Activated naive CD4-positive, alpha-beta T cell treated with anti-CD3 and anti-CD28 coated beads, Interleukin-2, amount 10 ng/mL, durations not matched to agents 7 days and 5 days (primary cell): Measurements from ENCODE around the gene CACNG4.

Experiments used
- CTCF ChIA-PET: fragments of 350-600 bp; sonication (Branson Sonifier 250); formaldehyde crosslinking; loops from one replicate; lab custom pipeline; 2021; ENCODE audit warnings: antibody characterized with exemption; lab: Charles Lee
- DNase-seq: peaks from one replicate; pipeline ENCODE4 v3.0.0-alpha.2; 2020
- H3K27ac Mint-ChIP-seq: one replicate; pipeline ENCODE4 v1.8.0; 2021; ENCODE audit warnings: mild to moderate bottlenecking, moderate library complexity, mixed read lengths
- H3K27me3 Mint-ChIP-seq: one replicate; pipeline ENCODE4 v1.8.0; 2021; ENCODE audit warnings: mild to moderate bottlenecking, mixed read lengths
- H3K36me3 Mint-ChIP-seq: one replicate; pipeline ENCODE4 v1.8.0; 2021; ENCODE audit warnings: mixed read lengths
- H3K4me1 Mint-ChIP-seq: one replicate; pipeline ENCODE4 v1.8.0; 2021; ENCODE audit warnings: mixed read lengths
- H3K4me3 Mint-ChIP-seq: one replicate; pipeline ENCODE4 v1.8.0; 2021; ENCODE audit warnings: mild to moderate bottlenecking, moderate library complexity, mixed read lengths
- H3K9me3 Mint-ChIP-seq: one replicate; pipeline ENCODE4 v1.8.0; 2021; ENCODE audit warnings: mixed read lengths

The CACNG4 gene

GRCh38 chr17:67050066-67050465 is 85.6 kb downstream of the CACNG4 start:
- peaks cover 4% of the 10 kb centered on the region for H3K27me3 Mint-ChIP-seq
- no peaks in the 10 kb centered on the region for H3K4me1 Mint-ChIP-seq
- CTCF ChIA-PET = no interaction called here
- no peak overlapping the region for H3K4me3 Mint-ChIP-seq
- peaks cover 4% of the 10 kb centered on the region for H3K36me3 Mint-ChIP-seq
- no peak overlapping the region for H3K27ac Mint-ChIP-seq
- DNase-seq = no peak
- peaks cover 18% of the 10 kb centered on the region for H3K9me3 Mint-ChIP-seq

GRCh38 chr17:67050471-67051154 is 86.1 kb downstream of the CACNG4 start:
- Mint-ChIP-seq H3K4me1 (no peaks in the 10 kb centered on the region), H3K9me3 (peaks cover 18% of the 10 kb centered on the region), H3K4me3 (no peak overlapping the region), H3K27ac (no peak overlapping the region), H3K36me3 (peaks cover 4% of the 10 kb centered on the region), H3K27me3 (peaks cover 4% of the 10 kb centered on the region)
- DNase-seq = peak; percentile 6
- CTCF ChIA-PET = no interaction called here

GRCh38 chr17:67051155-67051538 is 86.6 kb downstream of the CACNG4 start:
- Mint-ChIP-seq H3K9me3 (peaks cover 18% of the 10 kb centered on the region), H3K27me3 (peaks cover 4% of the 10 kb centered on the region), H3K4me3 (no peak overlapping the region), H3K27ac (no peak overlapping the region), H3K36me3 (peaks cover 4% of the 10 kb centered on the region), H3K4me1 (no peaks in the 10 kb centered on the region)
- DNase-seq = no peak
- CTCF ChIA-PET = no interaction called here

- Mint-ChIP-seq H3K27me3 (peaks cover 4% of the 10 kb centered on the region), H3K4me1 (no peaks in the 10 kb centered on the region), H3K4me3 (no peak overlapping the region), H3K27ac (no peak overlapping the region), H3K36me3 (peaks cover 4% of the 10 kb centered on the region), H3K9me3 (peaks cover 18% of the 10 kb centered on the region)
- CTCF ChIA-PET = no interaction called here
- peak; percentile 15 for DNase-seq
Measured at GRCh38 chr17:67051837-67052236, 87.3 kb downstream of the CACNG4 start.

GRCh38 chr17:67052720-67053437 is 88.4 kb downstream of the CACNG4 start:
- peak; percentile 7 for DNase-seq
- Mint-ChIP-seq H3K27ac (no peak overlapping the region), H3K27me3 (peaks cover 4% of the 10 kb centered on the region), H3K4me3 (no peak overlapping the region), H3K4me1 (no peaks in the 10 kb centered on the region), H3K36me3 (peaks cover 4% of the 10 kb centered on the region), H3K9me3 (peaks cover 13% of the 10 kb centered on the region)
- CTCF ChIA-PET = interaction anchor here (0.7 kb wide), 1 partner anchor 424 kb away, joined by 3 read pairs; no protein-coding TSS in a partner anchor

GRCh38 chr17:67053438-67054000 is 89.0 kb downstream of the CACNG4 start:
- no peaks in the 10 kb centered on the region for H3K4me1 Mint-ChIP-seq
- peaks cover 4% of the 10 kb centered on the region for H3K27me3 Mint-ChIP-seq
- H3K36me3 Mint-ChIP-seq = peaks cover 4% of the 10 kb centered on the region
- CTCF ChIA-PET = no interaction called here
- no peak overlapping the region for H3K4me3 Mint-ChIP-seq
- peaks cover 11% of the 10 kb centered on the region for H3K9me3 Mint-ChIP-seq
- H3K27ac Mint-ChIP-seq = no peak overlapping the region
- DNase-seq = peak; percentile 13

GRCh38 chr17:67054011-67054591 is 89.6 kb downstream of the CACNG4 start:
- peaks cover 6% of the 10 kb centered on the region for H3K9me3 Mint-ChIP-seq
- H3K4me1 Mint-ChIP-seq = no peaks in the 10 kb centered on the region
- CTCF ChIA-PET = no interaction called here
- no peaks in the 10 kb centered on the region for H3K36me3 Mint-ChIP-seq
- no peaks in the 10 kb centered on the region for H3K27me3 Mint-ChIP-seq
- peak; percentile 8 for DNase-seq
- no peak overlapping the region for H3K4me3 Mint-ChIP-seq
- no peak overlapping the region for H3K27ac Mint-ChIP-seq

- Mint-ChIP-seq H3K4me3 (no peak overlapping the region), H3K36me3 (no peaks in the 10 kb centered on the region), H3K4me1 (no peaks in the 10 kb centered on the region), H3K9me3 (peaks cover 1% of the 10 kb centered on the region), H3K27me3 (no peaks in the 10 kb centered on the region), H3K27ac (no peak overlapping the region)
- DNase-seq = no peak
- CTCF ChIA-PET = no interaction called here
Measured at GRCh38 chr17:67054608-67055007, 90.1 kb downstream of the CACNG4 start.

GRCh38 chr17:67055041-67055443 is 90.5 kb downstream of the CACNG4 start:
- Mint-ChIP-seq H3K27me3 (no peaks in the 10 kb centered on the region), H3K9me3 (no peaks in the 10 kb centered on the region), H3K36me3 (no peaks in the 10 kb centered on the region), H3K4me3 (no peak overlapping the region), H3K4me1 (no peaks in the 10 kb centered on the region), H3K27ac (no peak overlapping the region)
- CTCF ChIA-PET = no interaction called here
- peak; percentile 16 for DNase-seq

GRCh38 chr17:67055811-67056745 is 91.6 kb downstream of the CACNG4 start:
- H3K9me3 Mint-ChIP-seq = no peaks in the 10 kb centered on the region
- DNase-seq = peak; percentile 9
- H3K36me3 Mint-ChIP-seq = no peaks in the 10 kb centered on the region
- H3K27me3 Mint-ChIP-seq = no peaks in the 10 kb centered on the region
- H3K4me3 Mint-ChIP-seq = no peak overlapping the region
- no peak overlapping the region for H3K27ac Mint-ChIP-seq
- no peaks in the 10 kb centered on the region for H3K4me1 Mint-ChIP-seq
- CTCF ChIA-PET = no interaction called here

GRCh38 chr17:67056746-67057490 is 92.4 kb downstream of the CACNG4 start:
- H3K27me3 Mint-ChIP-seq = no peaks in the 10 kb centered on the region
- H3K27ac Mint-ChIP-seq = no peak overlapping the region
- CTCF ChIA-PET = no interaction called here
- H3K4me3 Mint-ChIP-seq = no peak overlapping the region
- peak; percentile 7 for DNase-seq
- H3K4me1 Mint-ChIP-seq = no peaks in the 10 kb centered on the region
- H3K9me3 Mint-ChIP-seq = no peaks in the 10 kb centered on the region
- no peaks in the 10 kb centered on the region for H3K36me3 Mint-ChIP-seq

GRCh38 chr17:67058036-67058435 is 93.5 kb downstream of the CACNG4 start:
- no peak for DNase-seq
- no peak overlapping the region for H3K4me3 Mint-ChIP-seq
- CTCF ChIA-PET = no interaction called here
- H3K4me1 Mint-ChIP-seq = no peaks in the 10 kb centered on the region
- no peaks in the 10 kb centered on the region for H3K36me3 Mint-ChIP-seq
- no peaks in the 10 kb centered on the region for H3K27me3 Mint-ChIP-seq
- H3K27ac Mint-ChIP-seq = no peak overlapping the region
- no peaks in the 10 kb centered on the region for H3K9me3 Mint-ChIP-seq

- CTCF ChIA-PET = no interaction called here
- H3K9me3 Mint-ChIP-seq = no peaks in the 10 kb centered on the region
- no peaks in the 10 kb centered on the region for H3K4me1 Mint-ChIP-seq
- no peak overlapping the region for H3K4me3 Mint-ChIP-seq
- no peaks in the 10 kb centered on the region for H3K36me3 Mint-ChIP-seq
- H3K27ac Mint-ChIP-seq = no peak overlapping the region
- DNase-seq = no peak
- H3K27me3 Mint-ChIP-seq = no peaks in the 10 kb centered on the region
Measured at GRCh38 chr17:67059372-67059771, 94.9 kb downstream of the CACNG4 start.
